ENCODE results near the gene KCNK13. TPM values are rescaled to one million over a fixed set of nuclear protein-coding genes. Genes with fewer than 3 reads are reported as not detected.
A peak's percentile ranks its signal among the peaks of the same experiment; 100 is the strongest.

KCNK13 gene
- polyA plus RNA-seq, 3 donors, result 0.13 to 0.33 (median 0.15) TPM

- no peak for DNase-seq
These were observed 56.2 kb downstream of the KCNK13 start for GRCh38 chr14:90118027-90118426.

DNA sequence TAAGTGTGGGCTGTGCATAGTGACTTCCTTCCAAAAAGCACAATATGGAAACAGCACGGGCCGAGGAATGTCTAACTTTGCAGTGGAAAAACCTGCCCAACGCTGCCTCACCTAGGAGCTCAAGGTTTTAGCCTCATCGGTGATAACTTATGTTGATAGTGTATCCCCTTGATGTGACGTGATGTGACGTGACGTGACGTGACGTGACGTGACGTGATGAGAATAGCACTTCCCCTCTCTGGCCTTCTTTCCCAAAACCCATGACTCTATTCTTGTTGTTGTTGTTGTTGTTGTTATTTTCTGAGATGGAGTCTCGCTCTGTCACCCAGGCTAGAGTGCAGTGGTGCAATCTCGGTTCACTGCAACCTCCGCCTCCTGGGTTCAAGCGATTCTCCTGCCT lies 64.5 kb downstream of the KCNK13 start:
- DNase-seq, result no peak

- DNase-seq, result no peak
These were observed 71.2 kb downstream of the KCNK13 start for GRCh38 chr14:90132821-90133570.

DNA sequence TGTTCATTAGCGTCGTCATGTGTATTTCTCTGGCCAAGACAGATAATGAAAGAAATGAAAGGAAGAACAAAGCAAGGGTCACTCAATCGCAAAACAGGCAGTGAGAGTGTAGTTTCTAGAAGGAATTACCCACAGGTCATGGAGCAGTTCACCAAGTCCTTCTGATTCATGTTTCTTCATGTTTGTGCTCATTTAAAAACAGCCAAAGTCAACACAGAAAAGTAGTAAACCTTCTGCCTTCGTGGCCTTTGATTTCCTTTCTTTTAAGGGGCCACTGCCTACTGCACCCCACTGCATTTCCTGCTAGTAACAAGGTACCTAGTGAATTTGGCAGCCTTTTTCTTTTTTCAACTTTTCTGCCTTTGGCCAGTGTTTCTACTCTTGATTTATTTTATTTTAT lies 75.1 kb downstream of the KCNK13 start:
- DNase-seq, result no peak

GRCh38 chr14:90137807-90138206 lies 76.0 kb downstream of the KCNK13 start:
- DNase-seq, result no peak

DNA sequence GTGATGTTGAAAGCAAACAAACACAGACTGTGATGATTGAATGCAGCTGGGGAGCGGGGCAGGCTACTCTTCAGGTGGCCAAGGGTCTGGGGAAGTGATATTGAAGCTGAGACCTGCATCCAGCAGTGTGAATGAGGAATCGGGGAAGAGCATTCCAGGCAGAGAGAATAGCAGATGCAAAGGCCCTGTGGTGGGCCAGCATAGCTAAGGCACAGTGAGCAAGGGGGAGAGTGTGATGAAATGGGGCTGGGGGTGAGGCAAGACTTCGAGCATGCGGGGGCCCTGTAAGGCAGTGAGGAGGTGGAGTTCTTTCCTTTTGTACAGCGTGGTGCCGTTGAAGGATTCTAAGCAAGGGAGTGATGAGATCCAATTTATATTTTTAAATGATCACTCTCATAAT lies 77.4 kb downstream of the KCNK13 start:
- DNase-seq, result no peak

DNA sequence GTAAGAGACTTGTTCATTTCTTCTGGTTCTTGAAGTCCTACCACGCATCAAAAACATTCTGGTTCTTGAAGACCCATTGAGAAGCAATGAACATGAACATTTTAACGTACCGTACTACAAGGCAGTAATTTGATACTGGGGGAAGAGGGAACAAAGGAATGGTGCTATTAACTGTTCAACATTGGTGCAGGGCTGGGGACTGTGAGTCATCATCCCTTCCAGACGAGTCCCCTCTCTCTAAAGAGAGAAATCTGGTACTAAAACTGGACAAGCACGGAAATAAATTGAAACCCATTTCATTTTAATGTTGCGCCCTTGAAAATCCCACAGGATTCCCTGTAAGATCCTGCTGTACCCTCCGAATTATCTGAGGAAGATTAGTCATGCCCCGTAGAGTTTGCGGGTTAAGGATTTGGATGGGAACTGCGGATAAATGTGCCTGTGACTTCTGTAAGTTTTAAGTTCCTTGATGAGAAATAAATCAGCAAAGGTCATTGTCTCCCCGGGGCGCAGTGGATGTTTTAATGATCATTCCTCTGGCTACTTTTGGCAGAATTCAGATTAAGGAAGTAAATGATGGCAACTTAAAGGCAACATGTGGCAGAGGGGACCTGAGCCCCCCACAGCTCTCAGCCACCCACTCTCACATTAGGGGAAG lies 78.6 kb downstream of the KCNK13 start:
- DNase-seq, result peak; percentile 9

DNA sequence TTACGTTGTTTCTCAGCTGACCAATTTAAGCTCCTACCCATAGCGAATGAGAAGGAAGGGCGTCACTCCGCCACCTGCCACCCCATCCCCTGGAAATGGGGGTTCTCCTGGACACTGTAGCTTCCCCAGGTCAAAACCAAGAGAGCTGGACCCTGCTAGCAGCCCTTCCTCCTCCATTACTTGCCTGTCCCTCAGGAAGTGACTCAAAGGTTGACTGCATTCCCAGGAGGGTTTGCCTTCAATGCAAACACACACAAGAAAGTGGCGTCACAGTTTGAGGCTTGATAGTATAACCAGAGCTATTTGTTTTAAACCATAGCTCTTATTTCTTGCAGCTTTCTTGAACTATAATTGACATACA lies 79.1 kb downstream of the KCNK13 start:
- no peak for DNase-seq

- no peak for DNase-seq
These were observed 91.6 kb downstream of the KCNK13 start for GRCh38 chr14:90153429-90153828.

DNA sequence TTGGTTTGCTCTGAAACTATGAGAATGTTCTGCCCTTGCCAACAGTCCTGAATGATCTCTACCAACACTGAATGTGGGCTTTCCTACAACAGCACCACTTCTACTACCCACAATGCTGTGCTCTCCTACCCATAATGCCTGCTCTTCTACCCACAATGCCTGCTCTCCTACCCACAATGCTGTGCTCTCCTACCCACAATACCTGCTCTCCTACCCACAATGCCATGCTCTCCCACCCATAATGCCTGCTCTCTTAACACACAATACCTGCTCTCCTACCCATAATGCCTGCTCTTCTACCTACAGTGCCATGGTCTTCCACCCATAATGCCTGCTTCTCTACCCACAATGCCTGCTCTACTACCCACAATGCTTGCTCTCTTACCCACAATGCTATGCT lies 92.3 kb downstream of the KCNK13 start:
- DNase-seq, result no peak

- DNase-seq, result no peak
These were observed 97.4 kb downstream of the KCNK13 start for GRCh38 chr14:90159146-90159545.

DNA sequence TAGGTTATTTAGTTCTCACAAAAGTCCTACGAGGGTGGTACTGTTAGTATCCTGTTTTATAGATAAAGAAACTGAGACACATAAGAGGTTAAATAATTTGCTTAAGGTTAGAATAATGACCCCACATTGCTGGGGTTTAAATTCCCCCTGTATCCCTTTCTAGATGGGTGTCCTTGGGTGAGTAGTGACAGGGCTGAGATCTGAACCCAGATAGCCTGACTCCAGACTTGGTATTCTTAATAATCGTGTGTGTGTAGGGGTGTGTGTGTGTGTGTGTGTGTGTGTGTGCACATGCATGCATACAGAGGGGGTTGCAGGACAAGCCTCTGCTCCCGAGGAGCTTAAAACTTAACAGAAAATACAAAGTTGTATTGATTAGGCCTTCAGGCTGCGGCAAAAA lies 97.9 kb downstream of the KCNK13 start:
- DNase-seq, result no peak

GRCh38 chr14:90161129-90161528 lies 99.3 kb downstream of the KCNK13 start:
- no peak for DNase-seq

- DNase-seq, result no peak
These were observed 106.8 kb downstream of the KCNK13 start for GRCh38 chr14:90168425-90169105.

- DNase-seq, result no peak
These were observed 113.8 kb downstream of the KCNK13 start for GRCh38 chr14:90175631-90176030.

DNA sequence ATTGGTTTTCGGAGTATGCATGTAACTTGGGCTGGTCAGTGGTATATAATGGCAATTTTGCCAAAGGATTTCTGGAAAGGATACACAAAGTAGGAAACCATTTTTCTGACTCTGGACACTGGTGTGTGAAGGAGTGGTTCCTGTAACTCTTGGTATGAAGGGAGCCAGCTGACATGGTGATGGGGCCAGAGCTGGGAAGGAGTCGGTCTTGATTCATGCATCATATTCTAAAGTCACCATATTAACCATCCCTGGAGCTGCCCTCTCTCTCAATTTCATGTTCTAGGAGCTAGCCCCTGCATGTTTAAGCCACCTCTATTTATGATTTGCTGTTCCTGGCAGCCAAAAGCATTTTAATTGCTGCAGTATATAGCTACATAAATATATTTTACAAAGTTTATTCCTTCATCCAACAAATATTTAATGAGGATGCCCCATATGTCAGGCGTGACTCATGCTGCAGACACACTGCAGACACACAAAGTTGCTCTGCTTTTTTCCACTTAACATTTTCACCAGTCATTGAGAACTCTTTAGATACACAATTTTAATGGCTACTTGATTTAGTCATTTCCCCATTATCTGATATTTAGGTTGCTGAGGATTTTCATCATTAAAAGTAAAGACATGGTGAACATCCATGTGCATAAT lies 115.9 kb downstream of the KCNK13 start:
- no peak for DNase-seq

DNA sequence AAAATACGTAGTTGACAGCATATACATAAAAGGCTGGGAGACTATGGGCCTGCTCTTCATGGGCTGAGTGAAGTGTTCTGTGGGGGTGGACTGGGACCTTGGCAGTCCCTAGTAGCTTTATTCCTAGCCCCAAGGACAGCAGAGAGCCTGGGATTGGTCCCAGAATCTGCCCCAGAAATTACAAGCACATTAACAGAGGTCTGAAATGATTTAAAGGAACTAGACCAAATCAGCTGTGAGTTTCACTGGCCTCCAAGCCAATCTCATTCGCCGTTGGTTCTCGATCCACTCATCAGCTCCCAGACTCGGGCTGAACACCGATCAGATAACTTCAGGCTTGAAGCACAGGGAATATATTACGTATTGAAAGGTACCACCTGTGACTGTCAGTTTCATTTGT lies 117.6 kb downstream of the KCNK13 start:
- no peak for DNase-seq

GRCh38 chr14:90179809-90180779 lies 118.3 kb downstream of the KCNK13 start:
- DNase-seq, result no peak

DNA sequence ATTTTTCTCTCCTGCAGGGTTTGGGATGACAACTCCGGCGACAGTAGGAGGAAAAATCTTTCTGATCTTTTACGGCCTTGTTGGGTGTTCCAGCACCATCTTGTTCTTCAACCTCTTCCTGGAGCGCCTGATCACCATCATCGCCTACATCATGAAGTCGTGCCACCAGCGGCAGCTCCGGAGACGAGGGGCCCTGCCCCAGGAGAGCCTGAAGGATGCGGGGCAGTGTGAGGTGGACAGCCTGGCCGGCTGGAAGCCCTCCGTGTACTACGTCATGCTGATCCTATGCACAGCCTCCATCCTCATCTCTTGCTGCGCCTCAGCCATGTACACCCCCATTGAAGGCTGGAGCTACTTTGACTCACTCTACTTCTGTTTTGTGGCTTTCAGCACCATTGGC lies 122.3 kb downstream of the KCNK13 start:
- DNase-seq, result no peak

DNA sequence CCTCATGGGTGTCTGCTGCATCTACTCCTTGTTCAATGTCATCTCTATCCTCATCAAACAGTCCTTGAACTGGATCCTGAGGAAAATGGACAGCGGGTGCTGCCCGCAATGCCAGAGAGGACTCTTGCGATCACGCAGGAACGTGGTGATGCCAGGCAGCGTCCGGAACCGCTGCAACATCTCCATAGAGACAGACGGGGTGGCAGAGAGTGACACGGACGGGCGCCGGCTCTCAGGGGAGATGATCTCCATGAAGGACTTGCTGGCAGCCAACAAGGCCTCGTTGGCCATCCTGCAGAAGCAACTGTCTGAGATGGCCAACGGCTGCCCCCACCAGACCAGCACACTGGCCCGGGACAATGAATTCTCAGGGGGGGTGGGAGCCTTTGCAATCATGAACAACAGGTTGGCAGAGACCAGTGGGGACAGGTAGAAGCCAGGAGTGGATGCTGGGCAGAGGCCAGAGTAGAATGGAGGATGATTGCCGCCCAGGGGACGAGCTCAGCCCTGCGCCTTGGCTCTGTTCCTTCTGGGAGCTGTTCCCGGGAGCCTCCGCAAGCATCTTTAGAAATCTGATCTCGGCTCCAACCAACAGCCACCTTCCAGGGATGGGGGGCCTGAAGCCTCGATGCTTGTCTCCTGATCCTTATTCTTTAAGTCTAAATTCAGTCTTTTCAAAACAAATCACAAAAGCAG lies 122.9 kb downstream of the KCNK13 start:
- DNase-seq, result no peak

GRCh38 chr14:90188588-90188987 lies 126.8 kb downstream of the KCNK13 start:
- no peak for DNase-seq
